HG03520 (cell line): Measurements from ENCODE around the gene KCTD6.

Experiments
- ATAC-seq: cut with Tn5 transposase; IDR thresholded peaks from one replicate; pipeline ENCODE4 v1.9.1; 2021; ENCODE audit warnings: mild to moderate bottlenecking, moderate library complexity; ENCODE audit not compliant: unreplicated experiment

KCTD6 gene

DNA sequence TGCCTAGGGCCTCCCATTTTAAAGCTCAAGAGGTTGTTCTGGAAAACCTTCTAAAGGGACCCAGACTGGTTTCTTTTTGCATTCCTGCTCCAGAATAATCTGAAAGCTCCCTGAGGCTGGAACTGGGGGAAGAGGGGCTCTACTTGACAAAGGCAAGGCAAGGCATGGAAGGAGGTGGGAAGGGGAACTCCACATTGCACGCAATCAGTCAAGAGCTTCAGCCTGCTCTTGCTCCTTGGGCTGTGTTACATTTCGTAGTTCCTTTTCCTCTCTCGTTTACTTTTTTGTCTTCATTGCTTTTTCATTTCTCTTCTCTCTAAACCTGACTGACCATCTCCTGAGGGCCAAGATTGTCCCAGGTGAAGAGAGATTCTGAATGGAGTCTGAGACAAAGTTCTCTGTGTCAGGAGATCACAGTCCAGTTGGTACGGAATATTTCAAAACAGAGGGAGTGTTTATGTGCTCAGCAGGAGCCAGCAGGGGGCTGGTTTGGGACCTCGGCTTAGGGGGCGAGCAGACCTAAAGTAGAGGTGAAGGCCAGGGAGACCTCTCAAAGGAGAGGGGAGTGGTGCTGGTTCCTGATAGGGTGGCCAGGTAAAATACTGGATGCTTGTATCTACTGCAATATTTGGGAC is 6.0 kb upstream of the KCTD6 start:
- no peak for ATAC-seq

GRCh38 chr3:58487140-58487886 is 4.6 kb upstream of the KCTD6 start:
- ATAC-seq: no peak

GRCh38 chr3:58488967-58489366 is 2.9 kb upstream of the KCTD6 start:
- no peak for ATAC-seq

GRCh38 chr3:58490860-58491501 is 915 bp upstream of the KCTD6 start:
- ATAC-seq: no peak

- no peak for ATAC-seq
Observed at GRCh38 chr3:58492494-58492905, 604 bp downstream of the KCTD6 start.

DNA sequence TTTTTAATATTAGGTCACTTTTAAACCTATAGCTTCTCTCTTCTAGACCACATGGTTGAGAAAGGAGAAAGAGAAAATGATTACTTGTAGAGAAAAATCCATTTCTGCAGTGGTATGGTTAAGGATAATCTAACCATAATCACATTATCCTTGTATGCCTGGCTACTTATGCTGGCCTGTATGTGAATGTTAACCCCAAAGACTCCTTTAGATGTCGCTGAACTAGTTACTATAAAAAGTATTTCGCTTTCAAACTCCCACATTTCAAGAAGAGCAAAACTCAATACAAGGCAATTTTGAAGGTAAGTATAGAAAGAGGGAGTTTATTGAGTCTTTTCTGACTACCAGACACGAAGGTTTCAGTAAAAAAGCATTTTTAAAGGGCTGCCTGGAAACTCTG is 2.2 kb downstream of the KCTD6 start:
- ATAC-seq: no peak

DNA sequence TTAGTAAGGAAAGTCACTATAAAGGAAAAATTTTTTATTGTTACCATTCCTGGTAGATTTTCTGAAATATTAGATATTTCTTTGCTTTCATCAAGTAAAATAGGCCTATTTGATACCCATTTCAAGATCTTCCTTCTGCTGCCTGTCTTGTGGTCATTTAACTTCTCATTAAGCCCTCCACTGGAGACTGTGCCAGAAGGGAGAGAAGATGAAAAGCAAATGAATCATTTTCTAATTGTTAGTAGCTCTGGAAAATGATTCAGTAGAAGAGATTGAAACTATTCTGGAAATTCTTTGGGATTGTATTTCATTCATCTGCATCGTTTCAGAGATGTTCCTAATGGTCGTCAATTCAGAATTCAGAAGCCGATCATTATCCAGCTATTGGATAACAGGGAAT is 3.2 kb downstream of the KCTD6 start:
- ATAC-seq: no peak

- ATAC-seq: no peak
Observed at GRCh38 chr3:58496206-58496857, 4.4 kb downstream of the KCTD6 start.

DNA sequence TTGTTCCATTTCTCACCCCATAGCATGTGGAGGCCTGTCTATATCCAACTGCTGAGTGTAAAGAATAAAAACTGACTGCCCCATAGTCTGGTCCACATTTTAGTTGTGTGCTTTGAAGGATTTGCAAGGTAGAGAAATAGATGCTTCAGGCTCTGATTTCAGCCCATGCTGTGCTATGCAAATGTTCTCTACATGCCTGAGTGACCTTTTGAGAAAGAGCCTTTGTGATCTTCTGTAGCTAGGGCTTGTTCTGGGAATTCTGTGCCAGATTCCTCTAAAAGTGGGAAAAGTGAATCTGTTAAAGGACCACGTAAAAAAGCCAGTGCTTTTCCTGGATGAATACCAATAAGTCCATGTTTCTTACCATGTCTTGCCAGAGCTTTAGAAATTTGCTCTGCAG is 5.2 kb downstream of the KCTD6 start:
- ATAC-seq: no peak

DNA sequence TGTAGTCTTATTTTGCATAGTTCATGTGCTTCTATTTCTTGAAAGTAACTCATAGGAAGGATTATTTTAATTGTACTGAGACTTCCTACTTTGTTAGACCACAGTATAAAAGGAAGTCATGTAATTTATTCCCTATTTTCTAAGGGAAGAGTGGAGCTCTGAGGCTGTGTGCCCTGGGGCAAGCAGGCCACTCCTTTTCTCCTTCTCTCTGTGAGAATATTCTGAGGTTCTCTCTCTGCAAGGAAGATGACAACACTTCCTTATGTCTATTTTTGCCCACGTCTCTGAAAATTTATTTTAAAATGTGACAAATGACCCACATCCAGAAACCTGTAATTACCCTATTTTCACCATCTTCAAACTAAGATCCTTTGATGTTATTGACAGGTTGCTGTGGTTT is 11.0 kb downstream of the KCTD6 start:
- ATAC-seq: no peak

GRCh38 chr3:58507356-58508078 is 15.6 kb downstream of the KCTD6 start:
- no peak for ATAC-seq

DNA sequence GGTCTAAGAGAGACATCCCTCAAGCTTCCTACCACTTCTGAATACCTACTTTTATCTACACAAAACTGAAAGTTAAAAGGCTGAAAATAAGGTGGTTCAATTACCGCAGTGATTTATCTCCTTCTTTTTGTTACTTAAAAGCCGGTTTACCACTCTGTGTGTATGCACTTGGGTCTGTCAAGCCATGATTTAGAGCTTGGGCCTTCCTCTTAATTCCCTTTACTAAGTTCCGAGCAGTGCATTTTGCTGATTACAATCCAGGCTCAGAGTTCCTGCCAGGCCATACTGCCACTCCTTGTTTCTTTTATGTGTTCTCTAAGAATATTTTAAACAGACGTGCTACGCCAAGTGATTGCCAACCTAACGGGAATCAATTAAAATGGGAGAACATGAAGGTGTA is 16.5 kb downstream of the KCTD6 start:
- ATAC-seq: no peak

GRCh38 chr3:58514405-58514804 is 22.5 kb downstream of the KCTD6 start:
- no peak for ATAC-seq

- no peak for ATAC-seq
Observed at GRCh38 chr3:58518291-58518789, 26.4 kb downstream of the KCTD6 start.

DNA sequence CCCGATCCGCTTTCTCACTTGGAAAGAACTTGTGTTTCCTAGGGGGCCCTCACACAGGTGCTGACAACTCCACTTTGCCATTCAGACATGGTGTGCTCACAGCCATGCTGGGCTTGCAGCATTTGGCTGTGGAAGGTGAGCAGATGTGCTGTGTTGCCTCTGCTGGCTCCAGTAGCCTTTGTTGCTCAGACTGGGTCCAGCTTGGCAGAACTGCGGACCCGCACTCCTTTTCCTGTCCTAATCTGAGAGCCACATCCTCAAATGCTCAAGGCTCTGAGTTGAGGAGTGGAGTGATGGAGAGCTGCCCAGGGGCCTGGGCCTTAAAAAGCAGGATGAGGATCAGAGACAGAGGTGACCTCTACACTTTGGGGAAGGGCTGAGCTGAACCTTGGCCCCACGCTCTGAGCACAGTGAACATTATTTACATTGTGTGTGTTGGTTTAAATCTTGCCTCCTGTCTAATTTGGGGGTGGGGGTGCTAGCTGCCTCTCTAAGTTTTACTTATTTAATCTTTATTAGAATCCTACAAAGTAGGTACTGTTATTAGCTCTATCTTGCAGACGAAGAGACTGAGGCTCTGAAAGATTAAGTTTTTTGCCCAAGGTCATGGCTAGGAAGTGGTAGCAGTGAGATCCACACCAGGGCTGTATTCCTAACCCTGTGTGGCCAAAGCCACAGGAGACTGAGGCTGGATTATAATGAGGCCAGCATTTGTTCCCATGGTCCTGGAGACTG is 27.9 kb downstream of the KCTD6 start:
- ATAC-seq: no peak

DNA sequence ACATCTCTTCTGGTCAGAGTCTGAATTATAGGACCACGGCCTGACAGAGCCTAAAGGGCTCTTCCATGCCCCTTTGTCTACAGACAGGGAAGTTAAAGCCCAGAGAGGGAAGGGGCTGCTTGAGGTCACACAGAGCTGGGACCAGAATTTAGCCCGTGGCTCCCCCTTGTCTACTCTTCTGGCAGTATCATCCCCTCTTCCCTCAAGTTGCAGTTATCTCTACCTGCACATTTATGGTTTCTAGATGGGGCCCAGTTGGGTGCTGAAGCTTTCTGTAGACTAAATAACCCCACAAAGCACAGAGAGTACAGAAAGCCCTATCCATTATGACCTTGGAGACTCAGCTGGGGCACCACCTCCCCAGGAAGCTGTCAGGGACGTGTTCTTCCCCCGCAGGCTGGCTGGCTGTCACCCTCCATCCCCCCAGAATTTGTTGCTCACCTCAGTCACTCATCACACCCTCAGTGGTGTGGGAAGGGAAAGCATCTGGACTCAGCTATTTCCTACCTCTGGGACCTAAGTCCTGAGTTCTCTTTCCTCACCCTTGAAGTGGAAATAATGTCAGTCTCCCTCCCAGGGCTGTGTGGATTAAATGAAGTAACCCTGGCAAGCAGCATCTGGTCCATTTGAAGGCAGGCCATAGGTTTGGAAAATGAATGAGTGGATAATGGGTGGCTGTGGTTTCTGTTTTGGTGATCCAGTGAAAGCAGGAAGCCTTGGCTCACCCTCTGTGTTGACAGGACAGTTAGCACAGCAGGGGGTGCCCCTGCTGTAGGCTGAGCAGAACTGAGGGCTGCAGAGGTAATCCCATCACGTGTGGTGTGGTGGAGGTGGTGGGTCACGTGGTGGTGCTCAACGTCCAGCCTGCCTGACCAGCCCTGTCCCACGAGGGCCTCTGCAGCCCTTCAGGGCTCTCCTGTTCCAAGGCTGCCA is 28.8 kb downstream of the KCTD6 start:
- no peak for ATAC-seq

DNA sequence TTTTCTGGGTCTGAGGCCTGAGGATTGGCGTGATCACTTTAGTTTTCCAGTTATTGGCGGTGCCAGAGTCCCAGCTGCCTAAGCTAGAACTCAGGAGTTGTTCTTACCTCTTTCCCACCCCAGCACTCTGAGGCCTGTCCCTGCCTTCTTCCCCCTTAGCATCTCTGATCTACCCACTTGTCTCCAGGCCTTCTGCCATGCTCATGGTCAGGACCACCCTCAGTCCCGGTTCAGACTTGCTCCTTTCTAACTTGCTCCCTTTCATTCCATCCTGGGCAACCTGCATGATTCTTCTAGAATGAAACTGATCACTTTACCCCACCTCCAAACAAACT is 29.4 kb downstream of the KCTD6 start:
- ATAC-seq: no peak

DNA sequence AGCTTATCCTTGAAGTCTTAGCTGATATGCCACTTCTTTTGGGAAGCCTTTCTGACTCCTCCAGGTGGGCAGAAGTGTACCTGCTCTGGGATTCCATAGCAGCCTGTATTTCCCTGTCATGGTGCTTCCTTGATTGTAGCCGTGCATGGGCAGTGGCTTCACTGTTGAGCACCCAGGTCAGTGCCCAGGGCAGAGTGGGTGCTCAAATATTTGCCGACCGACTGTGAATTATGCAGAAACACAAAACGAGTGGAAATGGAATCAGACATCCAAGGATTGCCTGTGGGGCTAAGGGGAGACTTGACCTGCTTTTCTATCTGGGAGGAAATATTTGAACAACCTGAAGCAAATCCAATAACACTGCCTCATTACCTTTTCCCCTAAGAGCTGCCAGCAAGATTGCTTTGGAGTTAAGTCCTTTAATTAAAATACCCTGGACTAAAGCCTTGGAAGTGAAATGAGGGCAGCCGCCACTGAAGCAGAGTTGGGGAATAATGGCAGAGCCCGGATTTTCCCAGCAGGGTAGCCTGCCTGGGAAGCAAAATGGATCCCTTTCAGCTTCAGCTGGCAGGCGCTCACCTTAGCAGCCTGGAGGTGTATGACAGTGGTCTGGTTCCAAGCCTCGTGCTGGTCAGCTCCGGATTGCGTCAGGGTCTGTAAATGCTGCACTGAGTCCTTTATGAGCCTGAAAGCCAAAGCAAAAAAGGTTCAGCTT is 30.2 kb downstream of the KCTD6 start:
- no peak for ATAC-seq
